ENCODE data around the gene CATSPER4. TPM values are rescaled to one million over a fixed set of nuclear protein-coding genes. Genes with fewer than 3 reads are reported as not detected.

The CATSPER4 gene
- total and polyA plus RNA-seq, 2 of the 13 experiments (the other 11 are each of a cell fraction or from before 2014, with no cell fraction given): not detected

GRCh38 chr1:26233903-26234643 is 43.7 kb downstream of the CATSPER4 start, which contains the start of gene CEP85 (continued):
- no peak for TF ChIP-seq RBM22 (optimal IDR thresholded peaks at IDR 0.05; ENCODE audit: low read length)
- peak; percentile 50 for TF ChIP-seq REPIN1 (CRISPR knock-in tag; IDR thresholded peaks at IDR 0.05; ENCODE audit: borderline replicate concordance, low read depth)
- peak; percentile 63; the same call in 1 of the 2 replicates for TF ChIP-seq ZNF607 (CRISPR knock-in tag; IDR thresholded peaks at IDR 0.05; ENCODE audit: borderline replicate concordance)
- TF ChIP-seq ZSCAN5A (CRISPR knock-in tag; IDR thresholded peaks at IDR 0.05; ENCODE audit: borderline replicate concordance): peak; percentile 58; the same call in 1 of the 2 replicates
- peak; percentile 14 for TF ChIP-seq E2F5 (CRISPR knock-in tag; conservative IDR thresholded peaks at IDR 0.05)
- TF ChIP-seq HOMEZ (CRISPR knock-in tag; IDR thresholded peaks at IDR 0.05; ENCODE audit: low read depth): peak; percentile 37; the same call in 1 of the 2 replicates
- peak; percentile 18; the same call in 1 of the 2 replicates for TF ChIP-seq ZNF552 (CRISPR knock-in tag; IDR thresholded peaks at IDR 0.05; ENCODE audit: borderline replicate concordance)
- no peak for TF ChIP-seq NFKBIZ (CRISPR knock-in tag; IDR thresholded peaks at IDR 0.05)
- peak; percentile 54; the same call in 1 of the 2 replicates for TF ChIP-seq AFF4 (CRISPR knock-in tag; IDR thresholded peaks at IDR 0.05)
- peak; percentile 86 for TF ChIP-seq TAF1 (CRISPR knock-in tag; IDR thresholded peaks at IDR 0.05)
- no peak for TF ChIP-seq ZNF562 (CRISPR knock-in tag; IDR thresholded peaks at IDR 0.05; ENCODE audit: borderline replicate concordance)
- TF ChIP-seq ZNF790 (CRISPR knock-in tag; IDR thresholded peaks at IDR 0.05; ENCODE audit: borderline replicate concordance): peak; percentile 77; the same call in 1 of the 2 replicates
- TF ChIP-seq SCMH1 (CRISPR knock-in tag; IDR thresholded peaks at IDR 0.05; ENCODE audit: borderline replicate concordance): no peak
- no peak for TF ChIP-seq SIX4 (CRISPR knock-in tag; IDR thresholded peaks at IDR 0.05)
- peak; percentile 68 for TF ChIP-seq PHF21A (CRISPR knock-in tag; IDR thresholded peaks at IDR 0.05)
- TF ChIP-seq SAP130 (CRISPR knock-in tag; IDR thresholded peaks at IDR 0.05; ENCODE audit: low read depth): peak; percentile 80
- TF ChIP-seq ZNF766 (CRISPR knock-in tag; IDR thresholded peaks at IDR 0.05; ENCODE audit: borderline replicate concordance): no peak
- TF ChIP-seq ZMYM4 (CRISPR knock-in tag; IDR thresholded peaks at IDR 0.05): peak; percentile 59; the same call in 1 of the 2 replicates
- no peak for TF ChIP-seq FOXA1 (IDR thresholded peaks at IDR 0.05)
- TF ChIP-seq FOXA1 (CRISPR knock-in tag; IDR thresholded peaks at IDR 0.05): no peak
- TF ChIP-seq KAT7 (CRISPR knock-in tag; IDR thresholded peaks at IDR 0.05; ENCODE audit: borderline replicate concordance): no peak
- TF ChIP-seq ZSCAN21 (CRISPR knock-in tag; IDR thresholded peaks at IDR 0.05; ENCODE audit: borderline replicate concordance): peak; percentile 42; the same call in 1 of the 2 replicates
- peak; percentile 63 for TF ChIP-seq ATF1 (CRISPR knock-in tag; IDR thresholded peaks at IDR 0.05)
- peak; percentile 91 for TF ChIP-seq ZFY (CRISPR knock-in tag; IDR thresholded peaks at IDR 0.05)
